Stimulated activated CD4-positive, alpha-beta T cell treated with anti-CD3 and anti-CD28 coated beads, Interleukin-15, amount 100 ng/mL, for 48 hours (primary cell): ENCODE data around the gene EMC9.

Experiments used
- DNase-seq, 2 donors: peaks; one replicate each; pipeline ENCODE4 v3.0.0-alpha.2; 2020; ENCODE audit warnings: low read depth in 2 of 2

EMC9 gene

GRCh38 chr14:24177041-24177825, 35.8 kb upstream of the EMC9 start:
- DNase-seq, result no peak

- DNase-seq, result no peak
These were observed 35.2 kb upstream of the EMC9 start for GRCh38 chr14:24176599-24176998.

GRCh38 chr14:24172871-24173281, 31.5 kb upstream of the EMC9 start:
- no peak for DNase-seq

- no peak for DNase-seq
These were observed 31.0 kb upstream of the EMC9 start for GRCh38 chr14:24172261-24172860.

- DNase-seq, result peak; percentile 51 to 65
These were observed 30.2 kb upstream of the EMC9 start, which contains the start of gene REC8 for GRCh38 chr14:24171422-24172260. TSS of gene REC8 (plus strand) at chr14:24172080. CDS start at chr14:24172553, 473 bp downstream.

- no peak for DNase-seq
These were observed 26.2 kb upstream of the EMC9 start for GRCh38 chr14:24167469-24168114.

GRCh38 chr14:24165785-24166184, 24.4 kb upstream of the EMC9 start:
- DNase-seq, result no peak

GRCh38 chr14:24164518-24164991, 23.2 kb upstream of the EMC9 start:
- DNase-seq, result no peak

- no peak for DNase-seq
These were observed 20.7 kb upstream of the EMC9 start for GRCh38 chr14:24162093-24162492.

GRCh38 chr14:24160850-24161804, 19.7 kb upstream of the EMC9 start, which contains the start of gene IRF9:
TSS of gene IRF9 (plus strand) at chr14:24161265. CDS start at chr14:24162145, 880 bp downstream.
- DNase-seq, result peak; percentile 95 to 97

- no peak for DNase-seq
These were observed 19.1 kb upstream of the EMC9 start for GRCh38 chr14:24160499-24160849.

GRCh38 chr14:24159777-24160498, 18.5 kb upstream of the EMC9 start:
- DNase-seq, result no peak

GRCh38 chr14:24157331-24157730, 15.9 kb upstream of the EMC9 start:
- no peak for DNase-seq

GRCh38 chr14:24156840-24157239, 15.4 kb upstream of the EMC9 start:
- no peak for DNase-seq

GRCh38 chr14:24155100-24155499, 13.7 kb upstream of the EMC9 start:
- no peak for DNase-seq

GRCh38 chr14:24151404-24152080, 10.2 kb upstream of the EMC9 start:
- DNase-seq, result no peak

GRCh38 chr14:24150993-24151392, 9.6 kb upstream of the EMC9 start:
- DNase-seq, result no peak

GRCh38 chr14:24150567-24150966, 9.2 kb upstream of the EMC9 start:
- DNase-seq, result no peak

GRCh38 chr14:24150061-24150460, 8.7 kb upstream of the EMC9 start:
- DNase-seq, result no peak
